GM21381 (cell line): ENCODE measurements around the gene ABTB2.
"Not testable (repeated sequence)": the region's sequence is repeated elsewhere in the genome, so short reads cannot be mapped to it uniquely, and the experiment has no call there.

Experiments used
- ATAC-seq: cut with Tn5 transposase; IDR thresholded peaks from one replicate; pipeline ENCODE4 v1.9.1; 2021; ENCODE audit warnings: mild to moderate bottlenecking, moderate library complexity; ENCODE audit not compliant: unreplicated experiment

Gene ABTB2

DNA sequence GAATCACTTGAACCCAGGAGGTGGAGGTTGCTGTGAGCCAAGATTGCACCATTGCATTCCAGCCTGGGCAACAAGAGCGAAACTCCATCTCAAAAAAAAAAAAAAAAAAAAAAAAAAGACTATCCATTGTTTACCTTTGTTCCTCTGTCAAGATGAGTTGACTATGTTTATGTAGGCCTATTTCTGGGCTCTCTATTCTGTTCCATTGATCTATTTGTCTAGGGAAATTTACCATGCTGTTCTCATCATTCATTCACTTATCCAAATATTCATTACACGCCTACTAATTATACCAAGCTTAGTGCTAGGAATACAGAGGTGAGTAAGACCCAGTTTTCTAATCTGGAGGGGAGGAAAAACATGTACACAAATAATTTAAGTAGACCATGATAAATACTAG lies 139.1 kb downstream of the ABTB2 start:
- ATAC-seq = not testable (repeated sequence)

DNA sequence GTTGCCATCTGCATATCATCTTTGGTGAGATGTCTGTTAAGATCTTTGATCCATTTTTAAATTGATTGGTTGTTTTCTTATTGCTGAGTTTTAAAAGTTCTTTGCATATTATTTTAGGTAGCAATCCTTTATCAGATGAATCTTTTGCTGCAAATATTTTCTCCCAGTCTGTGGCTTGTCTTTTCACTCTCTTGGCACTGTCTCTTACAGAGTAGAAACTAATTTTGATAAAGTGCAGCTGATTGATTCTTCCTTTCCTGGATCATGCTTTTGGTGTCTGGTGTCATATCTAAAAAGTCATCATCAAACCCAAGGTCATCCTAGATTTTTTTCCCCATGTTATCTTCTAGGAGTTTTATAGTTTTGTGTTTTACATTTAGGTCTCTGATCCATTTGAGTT lies 139.7 kb downstream of the ABTB2 start:
- no peak for ATAC-seq

DNA sequence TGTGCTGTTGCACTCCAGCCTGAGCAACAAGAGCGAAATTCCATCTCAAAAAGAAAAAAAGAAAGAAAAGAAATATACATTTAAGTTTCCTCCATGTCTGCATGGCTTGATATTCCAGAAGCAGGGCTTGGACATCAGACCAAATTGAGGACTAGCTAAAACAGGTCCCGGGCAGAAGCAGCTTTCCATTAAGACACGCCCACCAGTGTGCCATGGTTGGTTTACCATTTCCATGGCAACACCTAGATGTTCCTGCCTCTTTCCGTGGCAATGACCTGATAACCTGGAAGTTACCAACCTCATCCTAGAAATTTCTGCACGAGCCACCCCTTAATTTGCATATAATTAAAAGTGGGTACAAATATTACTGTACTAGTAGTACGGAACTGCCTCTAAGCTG lies 141.1 kb downstream of the ABTB2 start:
- no peak for ATAC-seq

DNA sequence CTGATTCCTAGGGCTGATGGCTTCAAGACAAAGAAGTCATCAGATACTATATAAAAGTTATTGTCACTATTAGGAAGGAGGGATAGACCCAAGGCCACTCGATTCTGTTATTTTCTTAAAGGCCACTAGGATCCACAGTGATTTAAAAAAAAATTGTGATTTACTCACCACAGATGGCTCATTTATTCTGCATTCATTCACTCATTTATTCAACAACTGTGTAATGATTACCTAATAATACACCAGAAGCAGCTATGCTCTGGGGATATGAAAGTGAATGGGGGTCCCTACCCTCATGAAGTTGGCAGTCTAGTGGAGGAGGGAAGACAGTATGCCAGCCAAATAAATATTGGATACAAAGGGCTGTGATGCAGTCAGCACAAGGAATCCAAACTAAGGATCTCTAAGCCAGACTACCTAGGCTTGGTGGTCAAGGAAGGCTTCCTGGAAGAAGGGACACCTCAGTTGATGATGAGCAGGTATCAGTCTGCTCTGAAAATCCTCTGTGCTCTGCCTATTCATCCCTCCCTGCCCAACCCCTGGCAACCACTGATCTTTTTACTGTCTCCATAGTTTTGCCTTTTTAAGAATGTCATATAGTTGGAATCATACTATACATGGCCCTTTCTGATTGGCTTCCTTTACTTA lies 141.9 kb downstream of the ABTB2 start:
- no peak for ATAC-seq

DNA sequence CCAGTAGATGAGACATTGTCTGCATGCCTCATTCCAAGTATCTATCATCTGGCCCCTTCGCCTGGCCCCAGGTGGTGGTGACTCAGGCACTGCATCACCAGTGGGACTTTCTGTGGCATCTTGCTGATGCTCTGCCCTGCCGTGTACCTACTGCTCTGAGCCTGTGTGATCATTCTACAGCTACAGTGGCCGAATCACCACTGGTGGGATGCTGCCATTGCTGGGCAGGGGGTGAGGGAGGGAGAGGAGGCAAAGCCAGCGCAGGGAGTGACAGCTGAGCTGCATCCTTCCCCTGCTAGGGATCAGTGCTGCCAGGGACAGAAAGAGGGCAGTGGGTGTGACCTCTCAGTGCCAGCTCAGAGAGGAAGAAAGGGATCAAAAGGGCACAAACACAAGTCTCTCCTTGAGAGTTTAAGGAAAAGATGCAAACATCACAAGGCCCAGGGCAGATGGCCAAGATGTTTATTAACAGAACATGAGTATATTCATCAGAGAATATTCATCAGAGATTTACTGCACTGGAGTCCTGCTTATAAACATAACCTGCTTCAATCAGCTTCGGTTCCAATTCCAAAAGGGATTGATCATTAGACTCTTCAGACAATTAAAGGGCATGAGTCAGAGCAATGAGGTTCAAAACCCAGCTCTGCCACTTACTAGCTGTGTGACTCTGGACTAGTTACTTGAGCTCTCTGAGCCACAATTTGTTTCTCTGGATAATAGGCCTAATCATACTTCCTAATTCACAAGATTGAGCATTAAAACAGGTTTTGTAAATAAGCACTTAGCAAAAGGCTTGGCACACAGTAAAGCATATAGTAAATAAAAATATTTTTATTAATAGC lies 142.6 kb downstream of the ABTB2 start:
- ATAC-seq = no peak

DNA sequence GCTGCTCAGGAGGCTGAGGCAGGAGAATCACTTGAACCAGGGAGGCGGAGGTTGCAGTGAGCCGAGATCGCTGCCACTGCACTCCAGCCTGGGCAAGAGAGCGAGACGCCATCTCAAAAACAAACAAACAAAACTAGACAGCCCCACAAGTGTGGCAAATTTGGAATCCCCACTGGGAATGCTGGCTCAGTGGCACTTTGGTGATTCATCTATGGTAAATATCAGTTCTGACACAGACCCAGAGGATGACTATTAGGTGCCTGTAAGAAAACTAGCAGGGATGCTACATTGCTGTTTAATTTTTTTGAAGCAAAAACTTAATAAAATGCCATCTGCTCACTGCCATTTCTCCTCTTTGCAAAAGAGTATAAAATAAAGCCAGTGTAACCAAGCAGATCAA lies 144.4 kb downstream of the ABTB2 start:
- no peak for ATAC-seq

DNA sequence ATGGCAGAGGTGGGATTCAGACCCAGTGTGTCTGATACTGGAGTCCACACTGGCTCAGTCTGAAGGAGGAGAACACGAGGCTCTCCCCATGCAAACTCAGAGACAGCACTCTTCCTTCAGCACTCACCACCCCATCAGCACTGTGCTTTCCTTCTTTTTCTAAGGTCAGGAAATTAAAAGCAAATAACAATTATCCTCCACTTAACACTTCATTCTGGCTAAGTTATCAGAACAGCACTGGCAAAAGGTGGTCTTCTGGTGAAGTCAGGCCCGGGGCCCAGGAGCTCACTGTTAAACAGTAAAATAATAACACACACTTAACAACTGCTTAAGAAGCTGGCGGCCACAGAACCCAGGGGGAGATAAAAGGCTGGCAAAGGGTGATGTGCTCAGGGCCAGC lies 145.2 kb downstream of the ABTB2 start:
- ATAC-seq = no peak

DNA sequence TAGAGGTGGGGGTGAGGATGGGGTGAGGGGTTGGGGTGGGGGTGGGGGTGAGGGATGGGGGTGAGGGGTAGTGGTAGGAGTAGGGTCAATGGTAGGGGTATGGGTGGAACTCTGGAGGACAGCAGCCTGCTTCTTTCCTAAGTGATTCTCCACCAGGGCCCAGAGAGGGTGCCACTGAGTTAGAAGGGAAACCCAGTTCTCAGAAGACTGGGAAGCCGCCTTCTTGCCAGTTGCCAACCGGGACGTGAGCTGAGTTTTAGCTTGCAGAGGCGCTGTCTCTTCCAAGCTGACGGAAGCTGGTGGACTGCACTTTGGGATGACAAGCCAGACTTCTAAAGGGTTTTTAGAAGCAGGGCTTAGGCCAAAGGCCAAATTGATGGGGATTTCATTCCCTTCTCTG lies 148.0 kb downstream of the ABTB2 start:
- ATAC-seq = no peak

DNA sequence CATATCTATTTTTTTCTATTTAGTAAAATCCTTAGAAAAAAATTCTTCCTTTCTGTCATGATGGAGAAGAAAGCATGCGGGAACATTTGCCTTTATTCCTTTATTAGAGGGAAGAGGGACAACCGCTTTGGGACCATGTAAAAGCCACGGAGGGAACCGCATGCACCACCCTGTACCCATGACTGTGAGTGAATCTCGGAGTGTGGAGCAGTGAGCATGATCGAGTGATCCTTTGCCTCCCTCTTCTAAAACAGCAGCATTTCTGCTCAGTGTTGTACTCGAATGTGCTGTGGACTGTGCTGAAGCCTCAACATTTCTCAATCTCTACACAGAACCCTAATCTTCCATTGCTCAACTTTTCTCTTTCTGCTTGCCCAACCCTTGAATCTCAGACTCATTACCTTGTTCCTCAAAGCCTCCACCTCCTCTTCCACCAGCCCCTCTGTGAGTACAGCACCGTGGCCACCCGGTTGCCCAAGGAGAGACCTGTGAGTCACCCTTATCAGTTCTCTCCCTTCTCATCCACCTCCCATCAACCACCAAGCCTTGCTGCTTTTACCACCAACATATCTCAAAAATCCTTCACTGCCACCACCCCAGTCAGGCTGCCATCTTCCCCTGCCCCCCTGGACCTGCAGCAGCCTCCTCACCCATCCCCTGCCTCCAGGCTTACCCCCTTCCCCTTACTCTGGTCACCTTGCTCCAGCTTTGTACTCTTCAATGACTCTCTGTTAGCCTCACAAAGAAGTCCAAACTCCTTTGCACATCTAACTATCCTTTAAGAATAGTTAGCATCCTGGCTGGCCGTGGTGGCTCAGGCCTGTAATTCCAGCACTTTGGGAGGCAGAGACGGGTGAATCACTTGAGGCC lies 149.3 kb downstream of the ABTB2 start:
- no peak for ATAC-seq

DNA sequence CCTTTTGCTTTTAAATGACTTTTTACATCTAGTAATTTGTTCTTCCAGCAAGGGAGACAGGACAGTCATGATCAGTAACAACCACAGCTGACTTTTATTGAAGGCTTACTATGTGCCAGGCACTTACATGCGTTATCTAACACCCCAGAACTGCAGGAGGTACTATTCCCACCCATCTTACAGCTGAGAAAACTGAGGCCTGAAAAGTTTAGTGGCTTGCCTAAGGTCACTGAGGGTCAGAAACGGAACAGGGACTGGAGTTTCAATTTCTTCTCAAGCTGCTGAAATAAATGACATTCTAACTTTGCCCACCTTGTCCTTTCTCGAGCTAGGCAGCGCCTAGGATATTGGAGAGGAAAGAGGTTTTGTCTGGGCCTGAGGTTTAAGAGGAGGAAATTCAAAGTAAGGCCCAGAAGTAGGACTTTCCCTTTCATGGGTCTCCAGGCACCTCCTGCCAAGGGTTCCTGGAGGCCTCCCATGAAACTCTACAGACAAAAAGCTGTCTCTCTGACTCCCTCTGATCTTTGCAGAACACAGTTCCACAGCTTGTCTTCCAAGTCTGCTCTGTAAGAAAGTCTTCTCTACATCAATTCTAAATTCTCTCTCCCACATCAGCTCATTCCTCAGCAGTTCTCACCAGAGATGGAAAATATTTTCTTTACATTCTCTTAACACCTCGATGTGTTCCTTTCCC lies 150.2 kb downstream of the ABTB2 start:
- no peak for ATAC-seq

DNA sequence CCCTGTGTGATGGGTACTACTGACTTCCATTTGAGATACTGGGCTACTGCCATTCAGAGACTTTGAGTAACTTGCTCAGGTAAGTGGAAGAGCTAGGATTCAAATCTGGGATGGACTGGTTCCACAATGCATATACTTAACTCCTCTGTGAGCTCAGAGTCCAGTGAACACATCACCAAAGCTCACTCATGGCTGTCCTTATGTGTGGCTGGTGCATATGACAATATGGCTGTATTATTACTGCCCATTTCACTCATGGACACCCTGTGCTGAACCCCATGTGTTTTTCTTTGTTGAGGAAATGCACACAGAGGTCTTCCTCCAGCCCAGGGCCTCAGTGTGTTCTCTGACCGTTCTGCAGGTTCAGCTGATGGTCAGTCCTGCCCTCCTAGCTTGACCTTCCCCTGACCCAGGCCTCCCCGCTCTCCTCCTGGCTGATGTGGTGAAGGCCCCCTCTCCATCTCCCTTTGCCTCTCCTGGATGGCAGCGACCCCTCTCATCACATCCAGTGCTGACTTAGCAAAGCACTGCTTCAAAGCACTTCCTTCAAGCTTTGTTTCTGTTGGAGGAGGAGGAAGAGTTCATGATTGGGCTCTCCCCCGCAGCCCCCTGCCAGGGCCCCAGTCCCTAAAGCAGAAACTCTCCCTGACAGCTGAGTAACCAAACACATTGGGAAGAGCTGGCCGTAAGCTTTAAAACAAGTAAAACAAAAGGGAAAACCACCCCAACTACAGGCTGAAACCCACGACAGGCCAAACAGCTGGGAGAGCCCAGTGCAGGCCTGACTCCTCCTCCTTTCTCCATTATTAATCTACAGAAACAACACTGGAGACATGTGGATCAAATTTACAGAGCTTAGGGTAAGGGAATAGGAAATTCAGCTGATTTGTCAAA lies 151.2 kb downstream of the ABTB2 start:
- no peak for ATAC-seq

DNA sequence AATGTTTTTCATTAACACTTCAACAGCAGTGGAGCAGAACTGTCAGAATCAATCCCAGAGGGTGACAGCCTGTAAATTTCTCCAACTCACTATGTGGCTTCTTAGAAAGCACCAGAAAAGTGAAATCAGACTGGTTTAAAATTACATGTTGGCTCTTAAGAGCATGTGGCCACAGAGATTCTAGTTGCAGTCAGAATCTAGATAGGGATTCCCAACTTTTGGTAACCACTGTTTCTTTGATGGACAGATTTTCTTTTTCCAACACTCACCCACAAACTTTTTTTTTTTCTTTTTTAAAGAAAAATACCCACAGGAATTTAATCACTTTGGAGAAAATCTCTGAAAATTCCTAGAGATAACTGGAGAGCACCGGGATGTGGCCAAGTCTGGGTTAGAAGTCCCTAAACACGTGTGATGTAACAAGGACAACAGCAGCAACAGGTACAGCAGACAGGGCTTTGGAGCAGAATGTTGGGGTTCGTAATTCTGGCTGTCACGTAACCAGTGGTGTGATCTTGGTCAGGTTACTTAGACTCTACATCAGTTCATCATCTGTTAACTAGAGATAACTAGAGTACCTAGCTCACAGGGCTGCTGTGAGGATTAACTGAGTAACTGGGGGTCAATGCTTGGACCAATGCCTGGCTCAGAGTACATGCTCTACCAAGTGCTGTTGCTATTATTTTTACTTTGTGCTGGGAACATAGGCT lies 152.3 kb downstream of the ABTB2 start:
- ATAC-seq = no peak

DNA sequence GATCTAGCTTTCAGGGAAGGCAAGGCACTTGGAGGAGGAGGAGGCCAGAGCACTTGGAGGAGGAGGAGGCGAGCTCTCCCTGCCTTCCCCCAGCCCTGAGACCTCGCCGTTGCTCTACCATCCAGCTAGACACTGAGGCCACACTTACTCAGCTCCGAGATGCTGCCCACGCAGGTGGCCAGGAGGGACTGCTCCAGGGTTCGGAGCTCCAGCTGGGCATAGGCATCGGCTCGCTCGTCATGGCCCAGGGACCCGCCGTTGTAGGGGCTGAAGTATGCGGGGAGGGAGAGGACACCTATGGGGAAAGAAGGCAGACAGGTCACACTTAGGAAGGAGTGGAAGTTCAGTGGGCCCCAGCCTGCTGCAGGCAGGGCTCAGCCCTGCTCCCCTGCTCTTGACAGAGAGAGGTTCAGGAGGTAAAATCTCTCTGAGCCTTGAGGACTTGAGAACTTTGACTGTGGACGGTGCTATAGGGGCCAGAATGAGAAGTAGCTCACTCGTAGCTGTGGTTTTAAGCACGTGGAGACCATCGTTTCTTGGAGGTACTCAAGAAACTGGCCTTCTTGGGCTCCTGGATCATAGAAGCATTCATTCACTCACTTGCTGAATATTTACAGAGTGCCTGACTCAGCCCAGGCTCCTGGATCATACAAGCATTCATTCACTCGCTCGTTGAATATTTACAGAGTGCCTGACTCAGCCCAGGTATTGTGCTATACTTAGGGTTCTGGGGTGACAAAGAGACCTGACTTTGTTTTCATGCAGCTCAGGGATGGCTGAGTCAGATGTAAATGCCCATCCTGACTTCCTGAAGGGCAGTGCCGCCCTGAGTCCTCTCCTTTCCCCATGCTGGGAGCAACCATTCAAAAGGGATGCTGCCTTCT lies 153.2 kb downstream of the ABTB2 start:
- ATAC-seq = no peak

DNA sequence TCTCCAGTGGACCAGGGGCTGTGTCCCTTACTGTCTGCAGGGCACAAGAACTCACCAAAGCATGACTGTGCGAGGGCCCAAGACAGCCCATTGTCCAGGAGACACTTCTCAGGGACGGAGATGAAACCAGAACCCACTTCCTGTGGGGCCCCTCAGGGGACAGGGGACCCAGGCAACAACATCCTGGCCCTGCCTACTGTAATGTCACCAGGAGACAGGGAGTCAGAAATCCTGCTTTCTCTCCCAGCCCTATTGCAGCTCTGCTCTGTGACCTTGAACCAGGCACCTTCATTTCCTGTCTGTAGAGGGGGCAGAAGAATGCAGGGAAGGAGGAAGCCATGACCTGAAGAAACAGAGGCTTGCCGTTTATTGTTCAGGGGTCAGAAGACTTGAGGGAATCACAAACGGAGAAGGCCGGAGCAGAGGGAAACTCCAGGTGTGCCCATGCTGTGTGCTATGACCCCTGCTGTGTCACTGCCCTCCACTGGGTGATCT lies 154.4 kb downstream of the ABTB2 start:
- ATAC-seq = no peak

DNA sequence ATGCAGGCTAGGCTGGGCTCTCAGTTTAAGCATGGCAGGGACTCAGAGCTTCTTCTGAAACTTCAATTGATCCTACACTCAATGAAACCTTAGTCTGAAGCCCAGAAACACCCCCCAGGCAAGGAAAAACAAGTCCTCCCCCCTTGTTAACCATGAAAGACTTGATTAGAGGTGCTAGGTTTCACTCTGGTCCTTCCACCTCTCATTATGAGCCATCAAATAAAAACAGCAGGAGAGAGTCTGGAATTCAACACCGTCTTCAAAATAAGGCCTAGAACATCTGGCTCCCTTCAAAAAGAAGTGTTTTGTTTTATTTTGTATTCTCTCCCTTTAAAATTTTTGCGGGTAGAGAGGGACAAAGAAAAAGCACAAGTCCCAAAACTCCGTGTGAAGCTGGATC lies 156.7 kb downstream of the ABTB2 start:
- no peak for ATAC-seq

DNA sequence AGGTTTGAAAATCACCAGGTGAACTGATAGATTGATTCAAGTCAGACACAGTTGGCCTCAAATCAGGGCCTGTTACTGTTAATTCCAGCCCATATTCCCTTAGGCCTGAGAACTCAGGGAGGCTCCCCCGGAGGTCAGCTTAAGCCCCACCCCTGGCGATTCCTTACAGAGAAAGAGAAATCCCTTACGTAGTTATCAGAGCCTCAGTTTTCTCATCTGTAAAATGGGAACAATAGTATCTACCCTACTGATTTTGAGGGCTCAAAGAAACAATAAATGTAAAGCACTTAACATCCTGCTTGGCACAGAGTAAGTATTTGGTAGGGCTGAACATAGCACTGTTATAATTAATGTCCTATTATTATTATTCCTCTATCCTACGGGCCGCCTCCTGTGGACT lies 158.3 kb downstream of the ABTB2 start:
- ATAC-seq = no peak

DNA sequence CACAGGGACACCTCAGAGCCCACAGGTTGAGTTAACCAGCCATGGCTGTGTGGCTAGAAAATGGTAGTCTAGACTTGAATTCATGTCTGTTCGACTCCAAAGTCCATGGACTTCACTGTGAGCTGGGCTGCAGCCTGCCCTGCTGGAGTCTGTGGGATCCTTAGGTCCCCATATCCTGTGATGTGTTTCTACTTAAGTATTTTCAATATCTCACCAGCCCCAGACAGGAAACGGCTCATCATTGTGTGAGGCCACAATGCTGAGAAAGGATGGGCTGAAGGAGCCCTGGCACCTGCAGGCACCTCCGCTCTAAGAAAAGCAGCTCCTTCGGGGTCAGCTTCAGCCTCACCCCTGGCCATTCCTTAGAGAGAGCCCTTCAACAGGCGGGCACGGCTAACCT lies 159.3 kb downstream of the ABTB2 start:
- no peak for ATAC-seq

DNA sequence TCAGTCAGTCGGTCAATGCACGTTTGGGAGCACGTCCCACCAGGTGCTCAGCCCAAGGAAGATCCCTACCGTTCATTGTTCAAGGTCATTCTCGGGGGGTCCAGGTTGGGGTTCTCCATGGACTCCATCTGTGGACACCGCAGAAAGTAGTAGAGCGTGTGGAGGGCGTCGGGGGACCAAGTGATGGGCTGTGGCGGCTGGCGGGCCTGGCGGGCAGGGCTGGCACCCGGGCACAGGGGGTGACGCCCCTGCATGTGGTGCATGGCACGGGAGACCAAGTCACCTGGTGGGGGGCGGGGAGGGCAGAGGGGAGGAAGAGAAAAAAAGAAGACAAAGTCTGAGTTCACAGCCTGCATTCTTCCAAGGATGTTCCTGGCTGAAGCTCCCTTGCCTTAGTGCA lies 160.6 kb downstream of the ABTB2 start:
- ATAC-seq = no peak
